A549 (cell line): Measurements from ENCODE around the gene ARID5B. TPM values are rescaled to one million over a fixed set of nuclear protein-coding genes. Genes with fewer than 3 reads are reported as not detected.

Experiments used
- ATAC-seq, 2 experiments: fragments of 200-7000 bp in 1 of 2; fragments of >200 bp in 1 of 2; cut with Nextera tagmentation in 1 of 2; cut with Tn5 transposase in 1 of 2; 3 replicates each; pipeline versions ENCODE4 v1.8.0 to v1.9.1; 2018 to 2020; ENCODE audit warnings: mild to moderate bottlenecking in 1 of 2, moderate library complexity in 1 of 2
- CTCF ChIA-PET: fragments of 300-600 bp; sonication (Branson Sonifier 250); formaldehyde crosslinking; extraction: SDS; loops from one replicate; lab custom pipeline; 2021; ENCODE audit warnings: antibody characterized with exemption, inconsistent platforms; lab: Yijun Ruan, JAX
- POLR2A ChIA-PET: fragments of 350-600 bp; formaldehyde crosslinking; extraction: SDS; loops from one replicate; lab custom pipeline; 2021; ENCODE audit warnings: antibody characterized with exemption, inconsistent platforms; lab: Yijun Ruan, JAX
- DNase-seq, 2 experiments: peaks; one replicate each; pipeline versions ENCODE4 v3.0.0 to v3.0.0-alpha.2; 2011 to 2016; ENCODE audit warnings: low read depth in 1 of 2, low spot score in 1 of 2
- FAIRE-seq: peaks from 2 replicates; lab custom pipeline; 2011; peaks lifted over from hg19 to GRCh38; lab: Jason Lieb, UNC
- H3K27ac ChIP-seq, 2 experiments: fragments of >200 bp; sonication (Bioruptor Twin); formaldehyde crosslinking; 3 replicates each; pipeline ENCODE4 v1.5.1; 2016 to 2017
- H3K4me1 ChIP-seq: fragments of >200 bp; sonication (Bioruptor Twin); formaldehyde crosslinking; 3 replicates; pipeline ENCODE4 v1.6.1; 2016
- H3K4me2 ChIP-seq: fragments of >200 bp; sonication (Bioruptor Twin); formaldehyde crosslinking; 3 replicates; pipeline ENCODE4 v1.6.1; 2016
- H3K4me3 ChIP-seq: fragments of >200 bp; sonication (Bioruptor Twin); formaldehyde crosslinking; 3 replicates; pipeline ENCODE4 v1.5.1; 2016
- H3K9me3 ChIP-seq: fragments of >200 bp; sonication (Bioruptor Twin); formaldehyde crosslinking; 3 replicates; pipeline ENCODE4 v1.6.1; 2016
- BCL3 ChIP-seq: fragments of >200 bp; sonication (Bioruptor Twin); formaldehyde crosslinking; IDR thresholded peaks from 3 replicates; pipeline ENCODE4 v1.6.1; 2016
- BHLHE40 ChIP-seq: IDR thresholded peaks from 2 replicates; pipeline ENCODE4 v1.6.1; 2012; ENCODE audit warnings: low read depth, low read length, inconsistent platforms
- CHD2 ChIP-seq: fragments of 150-350 bp; IDR thresholded peaks from 2 replicates; pipeline ENCODE4 v1.6.1; 2014; ENCODE audit warnings: low read length; ENCODE audit not compliant: partially characterized antibody
- CTCF ChIP-seq: fragments of >200 bp; sonication (Bioruptor Twin); formaldehyde crosslinking; IDR thresholded peaks from 3 replicates; pipeline ENCODE4 v1.5.1; 2016
- EHMT2 ChIP-seq: fragments of 200-600 bp; sonication (generic); IDR thresholded peaks from 2 replicates; pipeline ENCODE4 v1.6.1; 2016; ENCODE audit warnings: antibody characterized with exemption, low read depth, mild to moderate bottlenecking, moderate library complexity
- FOSB ChIP-seq: fragments of 250-450 bp; sonication (Bioruptor Pico); IDR thresholded peaks from 2 replicates; pipeline ENCODE4 v1.5.0; 2020; ENCODE audit warnings: mild to moderate bottlenecking, moderate library complexity
- HDAC2 ChIP-seq: fragments of 200-600 bp; sonication (generic); IDR thresholded peaks from 2 replicates; pipeline ENCODE4 v1.6.1; 2016
- JUN ChIP-seq, 2 experiments: fragments of >200 bp; sonication (Bioruptor Twin); formaldehyde crosslinking; IDR thresholded peaks; 2 replicates in 1 of 2; 3 replicates in 1 of 2; pipeline ENCODE4 v1.6.1; 2016 to 2017
- POLR2A ChIP-seq: IDR thresholded peaks from 2 replicates; pipeline ENCODE4 v1.6.1; 2012; ENCODE audit warnings: mild to moderate bottlenecking, low read length
- RAD21 ChIP-seq, 2 experiments: fragments of >200 bp in 1 of 2; sonication (Bioruptor Twin) in 1 of 2; formaldehyde crosslinking in 1 of 2; IDR thresholded peaks in 1 of 2; conservative IDR thresholded peaks in 1 of 2; 2 replicates in 1 of 2; 3 replicates in 1 of 2; pipeline ENCODE4 v1.6.1; 2012 to 2018; ENCODE audit warnings: inconsistent platforms in 1 of 2
- SMC3 ChIP-seq: fragments of >200 bp; sonication (Bioruptor Twin); formaldehyde crosslinking; IDR thresholded peaks from 3 replicates; pipeline ENCODE4 v1.6.1; 2018; ENCODE audit warnings: inconsistent platforms
- WGBS: methylation state at CpG from one replicate; pipeline ENCODE4 v1.1.6; 2017; ENCODE audit errors: missing lambda C conversion rate; 5-methylcytosine and 5-hydroxymethylcytosine counted together
- polyA plus RNA-seq, 4 experiments: library from polyadenylated mRNA; depleted of rRNA in 3 of 4; stranded (reverse); fragments of >200 nt; fragmentation: RNase III in 1 of 4; extraction: RNeasy Plus Mini Kit Qiagen cat#74134 plus additional on column Dnase treatment in 1 of 4; gene quantifications; 2 replicates in 3 of 4; 3 replicates in 1 of 4; pipeline ENCODE4 v1.2.3, GENCODE V29; 2011 to 2017
- TF ChIP-seq, protein P1 (sequence below): fragments of >200 bp; sonication (Bioruptor Twin); formaldehyde crosslinking; IDR thresholded peaks from 2 replicates; pipeline ENCODE4 v1.6.1; 2016
- TF ChIP-seq, protein P2 (sequence below): IDR thresholded peaks from 2 replicates; pipeline ENCODE4 v1.6.1; 2012
- TF ChIP-seq, protein P3 (sequence below): IDR thresholded peaks from 2 replicates; pipeline ENCODE4 v1.6.1; 2012; ENCODE audit warnings: low read depth, borderline replicate concordance
- TF ChIP-seq, protein P4 (sequence below): fragments of 250-450 bp; sonication (Bioruptor Pico); IDR thresholded peaks from 2 replicates; pipeline ENCODE4 v1.5.0; 2021; ENCODE audit warnings: mild to moderate bottlenecking, moderate library complexity, borderline replicate concordance
- TF ChIP-seq, protein P5 (sequence below): fragments of 200-600 bp; sonication (generic); IDR thresholded peaks from 2 replicates; pipeline ENCODE4 v1.6.1; 2016; ENCODE audit warnings: antibody characterized with exemption, mild to moderate bottlenecking, moderate library complexity
- TF ChIP-seq, protein P6 (sequence below): fragments of 450-650 bp; IDR thresholded peaks from 2 replicates; pipeline ENCODE4 v1.6.1; 2014; ENCODE audit warnings: antibody characterized with exemption

ARID5B gene
- polyA plus RNA-seq, 2 of the 4 experiments (the other 2 are of a cell fraction) = 0.75 to 1.6 TPM

DNA sequence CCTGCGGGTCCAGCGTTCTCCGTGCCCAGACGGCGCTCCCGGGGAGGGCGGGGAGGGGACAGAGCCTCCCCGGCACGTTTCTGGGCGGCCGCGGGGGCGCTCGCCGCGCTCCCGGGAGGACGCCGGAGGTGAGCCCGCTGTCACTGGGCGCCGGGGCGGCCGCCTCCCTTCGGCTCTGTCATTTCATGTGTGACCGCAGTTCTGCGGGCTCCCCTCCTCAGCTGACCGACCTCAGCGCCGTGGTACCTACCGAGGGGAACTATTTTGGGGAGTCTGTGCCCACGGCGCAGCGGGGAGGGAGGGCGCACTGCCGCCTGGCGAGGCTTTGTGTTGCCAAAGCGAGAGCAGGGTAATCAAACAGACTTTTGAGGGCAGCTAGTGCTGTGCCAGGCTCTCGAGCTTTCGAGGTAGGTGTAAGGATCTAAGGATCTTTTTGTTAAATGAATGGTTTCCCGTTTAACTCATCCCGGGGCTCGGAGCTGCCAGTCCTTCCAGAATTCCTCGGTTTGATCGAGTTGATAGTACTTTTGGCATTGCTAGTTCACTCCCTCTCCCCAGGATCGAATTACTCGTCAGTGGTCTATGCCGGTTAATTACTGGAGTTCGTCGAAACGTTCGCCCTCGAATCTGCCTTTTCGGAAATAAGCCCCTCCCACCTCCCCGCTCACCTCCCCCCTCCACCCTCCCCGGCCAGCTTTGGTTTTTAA, 1.9 kb downstream of the ARID5B start:
- H3K4me2 ChIP-seq = peak overlapping the region; percentile 77
- no peaks in the 10 kb centered on the region for H3K9me3 ChIP-seq
- H3K4me1 ChIP-seq = peaks cover 28% of the 10 kb centered on the region
- peak overlapping the region; percentile 59 for H3K4me3 ChIP-seq
- WGBS = under 1% methylated on average over 27 of the region's 56 CpGs
- no peak for FAIRE-seq
- TF ChIP-seq SMC3 (peak; percentile 15; the same call in 1 of the 3 replicates), BHLHE40 (peak; percentile 54; the same call in 1 of the 2 replicates), CTCF (peak; percentile 44), BCL3 (no peak), POLR2A (no peak), RAD21 (conservative IDR thresholded peaks at IDR 0.05 in 1 of 2, IDR thresholded peaks at IDR 0.05 in 1 of 2) (peak; percentile 4 to 25; a peak in 2 of 5 replicates)
- TF ChIP-seq, protein P1, sequence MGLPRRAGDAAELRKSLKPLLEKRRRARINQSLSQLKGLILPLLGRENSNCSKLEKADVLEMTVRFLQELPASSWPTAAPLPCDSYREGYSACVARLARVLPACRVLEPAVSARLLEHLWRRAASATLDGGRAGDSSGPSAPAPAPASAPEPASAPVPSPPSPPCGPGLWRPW = no peak
- TF ChIP-seq, protein P2, sequence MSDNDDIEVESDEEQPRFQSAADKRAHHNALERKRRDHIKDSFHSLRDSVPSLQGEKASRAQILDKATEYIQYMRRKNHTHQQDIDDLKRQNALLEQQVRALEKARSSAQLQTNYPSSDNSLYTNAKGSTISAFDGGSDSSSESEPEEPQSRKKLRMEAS = peak; percentile 55
- TF ChIP-seq, protein P3, sequence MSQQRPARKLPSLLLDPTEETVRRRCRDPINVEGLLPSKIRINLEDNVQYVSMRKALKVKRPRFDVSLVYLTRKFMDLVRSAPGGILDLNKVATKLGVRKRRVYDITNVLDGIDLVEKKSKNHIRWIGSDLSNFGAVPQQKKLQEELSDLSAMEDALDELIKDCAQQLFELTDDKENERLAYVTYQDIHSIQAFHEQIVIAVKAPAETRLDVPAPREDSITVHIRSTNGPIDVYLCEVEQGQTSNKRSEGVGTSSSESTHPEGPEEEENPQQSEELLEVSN = peak; percentile 48
- TF ChIP-seq, protein P4, sequence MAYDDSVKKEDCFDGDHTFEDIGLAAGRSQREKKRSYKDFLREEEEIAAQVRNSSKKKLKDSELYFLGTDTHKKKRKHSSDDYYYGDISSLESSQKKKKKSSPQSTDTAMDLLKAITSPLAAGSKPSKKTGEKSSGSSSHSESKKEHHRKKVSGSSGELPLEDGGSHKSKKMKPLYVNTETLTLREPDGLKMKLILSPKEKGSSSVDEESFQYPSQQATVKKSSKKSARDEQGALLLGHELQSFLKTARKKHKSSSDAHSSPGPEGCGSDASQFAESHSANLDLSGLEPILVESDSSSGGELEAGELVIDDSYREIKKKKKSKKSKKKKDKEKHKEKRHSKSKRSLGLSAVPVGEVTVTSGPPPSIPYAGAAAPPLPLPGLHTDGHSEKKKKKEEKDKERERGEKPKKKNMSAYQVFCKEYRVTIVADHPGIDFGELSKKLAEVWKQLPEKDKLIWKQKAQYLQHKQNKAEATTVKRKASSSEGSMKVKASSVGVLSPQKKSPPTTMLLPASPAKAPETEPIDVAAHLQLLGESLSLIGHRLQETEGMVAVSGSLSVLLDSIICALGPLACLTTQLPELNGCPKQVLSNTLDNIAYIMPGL (CRISPR knock-in tag) = no peak
- ATAC-seq = peak; percentile 69 to 72
- DNase-seq = peak; percentile 25 to 35
- ChIA-PET POLR2A (interaction anchor here (0.6 to 0.7 kb wide), 4 partner anchors 116 to 896 kb away, joined by 3 to 7 read pairs (median 4); no protein-coding TSS in a partner anchor), CTCF (interaction anchor here (0.6 to 1.3 kb wide), 10 partner anchors 9 to 361 kb away, joined by 3 to 4 read pairs (median 3); no protein-coding TSS in a partner anchor)
- H3K27ac ChIP-seq = peak overlapping the region; percentile 61 to 85

DNA sequence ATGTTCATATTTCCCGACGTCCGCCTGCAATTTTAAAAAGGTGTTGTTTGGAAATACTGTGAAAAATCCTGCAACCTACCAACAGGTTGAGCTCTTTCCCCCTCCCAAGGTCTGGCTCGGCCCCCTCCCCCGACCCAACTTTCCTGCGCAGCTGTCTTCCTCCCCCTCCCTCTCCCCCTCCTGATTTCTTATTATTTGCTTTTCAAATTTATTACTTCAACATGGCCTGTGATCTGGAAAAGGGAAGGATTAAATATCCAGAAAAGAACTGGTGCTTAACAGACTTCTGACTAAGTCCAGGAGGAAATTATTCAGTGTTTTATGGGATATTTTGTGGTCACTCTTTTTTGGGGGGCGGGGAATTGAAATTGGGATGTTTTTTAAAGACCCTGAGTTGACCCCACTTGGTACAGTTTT, 2.4 kb downstream of the ARID5B start:
- FAIRE-seq (no peak), ATAC-seq (no peak), DNase-seq (no peak)
- POLR2A ChIA-PET = interaction anchor here (0.6 to 0.7 kb wide), 4 partner anchors 117 to 895 kb away, joined by 3 to 7 read pairs (median 4); no protein-coding TSS in a partner anchor
- peak overlapping the region; percentile 77 for H3K4me2 ChIP-seq
- peaks cover 24% of the 10 kb centered on the region for H3K4me1 ChIP-seq
- peak overlapping the region; percentile 59 for H3K4me3 ChIP-seq
- peak overlapping the region; percentile 61 to 85; a peak in 5 of 6 replicates for H3K27ac ChIP-seq
- no peak for TF ChIP-seq CHD2
- no peak for TF ChIP-seq CTCF
- TF ChIP-seq EHMT2 = no peak
- TF ChIP-seq BHLHE40 = no peak
- TF ChIP-seq, protein P5, sequence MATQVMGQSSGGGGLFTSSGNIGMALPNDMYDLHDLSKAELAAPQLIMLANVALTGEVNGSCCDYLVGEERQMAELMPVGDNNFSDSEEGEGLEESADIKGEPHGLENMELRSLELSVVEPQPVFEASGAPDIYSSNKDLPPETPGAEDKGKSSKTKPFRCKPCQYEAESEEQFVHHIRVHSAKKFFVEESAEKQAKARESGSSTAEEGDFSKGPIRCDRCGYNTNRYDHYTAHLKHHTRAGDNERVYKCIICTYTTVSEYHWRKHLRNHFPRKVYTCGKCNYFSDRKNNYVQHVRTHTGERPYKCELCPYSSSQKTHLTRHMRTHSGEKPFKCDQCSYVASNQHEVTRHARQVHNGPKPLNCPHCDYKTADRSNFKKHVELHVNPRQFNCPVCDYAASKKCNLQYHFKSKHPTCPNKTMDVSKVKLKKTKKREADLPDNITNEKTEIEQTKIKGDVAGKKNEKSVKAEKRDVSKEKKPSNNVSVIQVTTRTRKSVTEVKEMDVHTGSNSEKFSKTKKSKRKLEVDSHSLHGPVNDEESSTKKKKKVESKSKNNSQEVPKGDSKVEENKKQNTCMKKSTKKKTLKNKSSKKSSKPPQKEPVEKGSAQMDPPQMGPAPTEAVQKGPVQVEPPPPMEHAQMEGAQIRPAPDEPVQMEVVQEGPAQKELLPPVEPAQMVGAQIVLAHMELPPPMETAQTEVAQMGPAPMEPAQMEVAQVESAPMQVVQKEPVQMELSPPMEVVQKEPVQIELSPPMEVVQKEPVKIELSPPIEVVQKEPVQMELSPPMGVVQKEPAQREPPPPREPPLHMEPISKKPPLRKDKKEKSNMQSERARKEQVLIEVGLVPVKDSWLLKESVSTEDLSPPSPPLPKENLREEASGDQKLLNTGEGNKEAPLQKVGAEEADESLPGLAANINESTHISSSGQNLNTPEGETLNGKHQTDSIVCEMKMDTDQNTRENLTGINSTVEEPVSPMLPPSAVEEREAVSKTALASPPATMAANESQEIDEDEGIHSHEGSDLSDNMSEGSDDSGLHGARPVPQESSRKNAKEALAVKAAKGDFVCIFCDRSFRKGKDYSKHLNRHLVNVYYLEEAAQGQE = no peak
- TF ChIP-seq, protein P4 (CRISPR knock-in tag) = no peak
- TF ChIP-seq FOSB (CRISPR knock-in tag) = no peak
- no peak for TF ChIP-seq HDAC2
- no peak for TF ChIP-seq JUN (IDR thresholded peaks at IDR 0.05)
- TF ChIP-seq, protein P6, sequence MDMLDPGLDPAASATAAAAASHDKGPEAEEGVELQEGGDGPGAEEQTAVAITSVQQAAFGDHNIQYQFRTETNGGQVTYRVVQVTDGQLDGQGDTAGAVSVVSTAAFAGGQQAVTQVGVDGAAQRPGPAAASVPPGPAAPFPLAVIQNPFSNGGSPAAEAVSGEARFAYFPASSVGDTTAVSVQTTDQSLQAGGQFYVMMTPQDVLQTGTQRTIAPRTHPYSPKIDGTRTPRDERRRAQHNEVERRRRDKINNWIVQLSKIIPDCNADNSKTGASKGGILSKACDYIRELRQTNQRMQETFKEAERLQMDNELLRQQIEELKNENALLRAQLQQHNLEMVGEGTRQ = no peak
- 11% methylated on average over 7 of the region's 7 CpGs for WGBS
- no peaks in the 10 kb centered on the region for H3K9me3 ChIP-seq
- CTCF ChIA-PET = interaction anchor here (0.7 to 1.3 kb wide), 8 partner anchors 40 to 361 kb away, joined by 3 to 4 read pairs (median 3); no protein-coding TSS in a partner anchor
